GM06990 (cell line): ENCODE measurements around the gene MMUT.
A peak's percentile ranks its signal among the peaks of the same experiment; 100 is the strongest.

Source experiments
- DNase-seq: peaks from one replicate; pipeline ENCODE4 v3.0.0-alpha.2; 2011; ENCODE audit not compliant: insufficient read length; ENCODE audit errors: extremely low read depth
- H3K27me3 ChIP-seq: replicated peaks from 2 replicates; pipeline ENCODE4 v1.6.0; 2011; ENCODE audit warnings: low read length; ENCODE audit not compliant: control insufficient read depth, insufficient read depth
- H3K36me3 ChIP-seq: 2 replicates; pipeline ENCODE4 v1.5.1; 2011; ENCODE audit warnings: low read length; ENCODE audit not compliant: control insufficient read depth, insufficient read depth
- H3K4me3 ChIP-seq: replicated peaks from 2 replicates; pipeline ENCODE4 v1.5.1; 2011; ENCODE audit warnings: low read depth, mild to moderate bottlenecking, control low read depth, low read length
- CTCF ChIP-seq: IDR thresholded peaks from 2 replicates; pipeline ENCODE4 v1.5.1; 2011; ENCODE audit warnings: low read length, control low read depth, mild to moderate bottlenecking, inconsistent platforms; ENCODE audit not compliant: insufficient read depth, poor library complexity, severe bottlenecking

The MMUT gene

DNA sequence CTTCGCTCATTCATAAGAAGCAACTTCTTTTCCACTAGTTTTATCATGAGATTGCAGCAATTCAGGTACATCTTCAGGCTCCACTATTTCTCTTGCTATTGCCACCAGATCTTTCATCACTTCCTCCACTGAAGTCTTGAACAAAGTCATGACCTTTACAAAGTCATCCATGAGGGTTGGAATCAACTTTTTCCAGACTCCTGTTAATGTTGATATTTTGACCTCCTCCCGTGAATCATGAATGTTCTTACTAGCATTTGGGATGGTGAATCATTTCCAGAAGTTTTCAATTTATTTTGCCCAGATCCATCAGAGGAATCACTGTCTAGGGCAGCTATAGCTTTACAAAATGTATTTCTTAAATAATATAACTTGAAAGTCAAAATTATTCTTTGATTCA is 1.6 kb upstream of the MMUT start:
- no peak for TF ChIP-seq CTCF
- Histone ChIP-seq H3K4me3 (no peak overlapping the region), H3K36me3 (no peaks in the 10 kb centered on the region), H3K27me3 (no peaks in the 10 kb centered on the region)
- DNase-seq = no peak

GRCh38 chr6:49463612-49463967 is 537 bp upstream of the MMUT start:
- H3K27me3 ChIP-seq = no peaks in the 10 kb centered on the region
- no peak for DNase-seq
- H3K36me3 ChIP-seq = no peaks in the 10 kb centered on the region
- no peak for TF ChIP-seq CTCF
- peak overlapping the region; percentile 99 for H3K4me3 ChIP-seq

DNA sequence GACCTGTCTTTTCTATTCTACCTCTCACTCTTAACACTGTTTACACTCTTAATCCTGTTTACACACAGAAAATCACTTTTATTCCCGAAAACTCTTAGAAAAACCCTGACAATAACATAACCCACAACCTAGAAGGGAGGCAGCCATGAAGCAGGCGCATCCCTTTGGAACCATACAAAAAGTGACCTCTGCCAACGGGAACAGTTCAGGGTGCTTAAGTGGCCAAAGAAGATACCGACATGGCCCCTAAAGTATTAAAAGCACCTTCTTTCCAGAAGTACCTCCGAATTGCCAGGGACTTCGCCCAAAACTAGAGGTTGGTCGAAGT is 490 bp downstream of the MMUT start:
- DNase-seq = no peak
- no peak for TF ChIP-seq CTCF
- no peaks in the 10 kb centered on the region for H3K36me3 ChIP-seq
- H3K4me3 ChIP-seq = peak overlapping the region; percentile 99
- H3K27me3 ChIP-seq = no peaks in the 10 kb centered on the region

DNA sequence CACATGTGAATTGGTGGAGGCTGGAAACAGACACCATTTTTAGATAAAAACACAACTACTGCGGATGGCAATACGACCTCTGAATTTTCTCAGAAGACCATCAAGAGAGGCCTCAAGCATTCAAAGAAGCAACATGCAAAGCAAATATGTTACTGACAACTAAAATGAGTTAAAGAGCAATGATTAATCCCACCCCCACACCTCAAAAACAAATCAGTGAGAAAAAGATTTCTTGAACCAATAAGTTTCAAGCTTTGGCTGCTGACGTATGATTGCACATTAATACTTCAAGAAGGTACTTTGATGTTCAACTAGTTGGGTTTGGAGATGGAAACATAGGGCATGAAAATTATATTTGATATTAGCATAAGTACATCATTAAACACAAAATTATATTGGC is 982 bp downstream of the MMUT start:
- Histone ChIP-seq H3K27me3 (no peaks in the 10 kb centered on the region), H3K4me3 (peak overlapping the region; percentile 99), H3K36me3 (no peaks in the 10 kb centered on the region)
- no peak for TF ChIP-seq CTCF
- no peak for DNase-seq

GRCh38 chr6:49457771-49458170 is 5.3 kb downstream of the MMUT start:
- no peak for DNase-seq

More at GRCh38 chr6:49457771-49458170, 5.3 kb downstream of the MMUT start:
- H3K27me3 ChIP-seq = no peaks in the 10 kb centered on the region
- TF ChIP-seq CTCF = no peak
- H3K4me3 ChIP-seq = no peak overlapping the region
- no peaks in the 10 kb centered on the region; the same call in 1 of the 2 replicates for H3K36me3 ChIP-seq
